Activated naive CD8-positive, alpha-beta T cell treated with anti-CD3 and anti-CD28 coated beads, Interleukin-2, amount 10 ng/mL, durations not matched to agents 7 days and 5 days (primary cell): ENCODE results near the gene PRKAG2. TPM values are rescaled to one million over a fixed set of nuclear protein-coding genes. Genes with fewer than 3 reads are reported as not detected.
"Not testable (repeated sequence)": the region's sequence is repeated elsewhere in the genome, so short reads cannot be mapped to it uniquely, and the experiment has no call there.

ENCODE experiments used
- ATAC-seq: fragments of 150-1000 bp; cut with Tn5 transposase; one replicate; pipeline ENCODE4 v1.10.0; 2021; ENCODE audit warnings: low read depth, moderate library complexity
- POLR2A ChIA-PET: fragments of 350-600 bp; sonication (Branson Sonifier 250); formaldehyde crosslinking; loops from one replicate; lab custom pipeline; 2021; ENCODE audit warnings: antibody characterized with exemption; lab: Charles Lee
- DNase-seq: peaks from one replicate; pipeline ENCODE4 v3.0.0; 2021
- H3K27ac Mint-ChIP-seq: one replicate; pipeline ENCODE4 v1.8.0; 2022; ENCODE audit warnings: mild to moderate bottlenecking, mixed read lengths
- H3K27me3 Mint-ChIP-seq: one replicate; pipeline ENCODE4 v1.8.0; 2022; ENCODE audit warnings: mild to moderate bottlenecking, moderate library complexity, mixed read lengths
- H3K36me3 Mint-ChIP-seq: one replicate; pipeline ENCODE4 v1.8.0; 2021; ENCODE audit warnings: mild to moderate bottlenecking, mixed read lengths
- H3K4me1 Mint-ChIP-seq: one replicate; pipeline ENCODE4 v1.8.0; 2021; ENCODE audit warnings: mixed read lengths
- H3K4me3 Mint-ChIP-seq: one replicate; pipeline ENCODE4 v1.8.0; 2022; ENCODE audit warnings: mild to moderate bottlenecking, moderate library complexity, mixed read lengths
- H3K9me3 Mint-ChIP-seq: one replicate; pipeline ENCODE4 v1.8.0; 2021; ENCODE audit warnings: mixed read lengths
- total RNA-seq, 2 experiments: library from RNA; stranded (reverse); gene quantifications; one replicate each; pipeline ENCODE4 v1.2.3, GENCODE V29; 2021

PRKAG2 gene
- total RNA-seq, 2 experiments from 2014 or later, result 29.0 to 38.9 TPM

DNA sequence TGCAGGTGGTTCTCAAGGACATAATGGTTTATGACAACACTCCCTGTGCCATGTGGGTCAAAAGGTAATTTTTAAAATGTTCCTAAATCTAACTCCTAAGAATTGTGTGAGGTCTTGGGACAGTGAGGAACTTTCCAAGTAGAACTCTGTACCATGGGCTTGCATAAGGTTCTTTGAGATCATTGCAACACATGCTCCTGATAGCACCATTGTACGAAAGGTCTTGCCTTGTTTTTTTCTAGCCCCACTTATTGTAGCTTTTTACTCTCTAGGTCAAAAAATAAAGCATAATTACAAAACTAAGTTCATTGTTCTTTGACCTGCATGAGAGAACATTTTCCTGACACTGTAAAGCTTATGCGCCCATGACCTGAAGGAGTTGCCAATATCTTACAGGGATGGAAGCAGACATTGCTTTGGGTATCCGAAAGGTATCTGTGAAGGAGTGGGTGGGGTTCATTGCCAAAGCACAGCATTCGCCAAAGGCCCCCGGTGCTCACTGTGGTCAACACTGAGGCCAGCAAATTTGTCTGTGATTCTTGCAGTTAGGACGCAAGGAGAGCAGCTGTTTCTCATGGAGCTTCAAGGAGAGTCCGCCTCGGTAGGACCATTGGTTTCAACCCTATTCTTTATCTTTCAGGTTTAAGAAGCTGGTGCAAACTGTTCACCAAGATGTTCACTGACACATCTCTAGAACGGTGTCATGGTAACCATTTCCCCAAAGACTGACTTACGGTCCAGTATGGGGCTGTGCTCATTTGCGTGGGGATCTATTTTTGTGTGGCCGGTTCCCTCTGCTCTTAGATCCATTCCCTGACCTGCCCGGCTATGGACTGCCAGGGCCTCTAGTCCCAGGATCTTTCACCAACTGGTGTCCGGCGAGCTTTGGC lies 7.6 kb upstream of the PRKAG2 start:
- Mint-ChIP-seq H3K4me1 (no peaks in the 10 kb centered on the region), H3K9me3 (no peaks in the 10 kb centered on the region), H3K4me3 (no peak overlapping the region), H3K27ac (no peak overlapping the region), H3K36me3 (no peaks in the 10 kb centered on the region), H3K27me3 (peaks cover 15% of the 10 kb centered on the region)
- POLR2A ChIA-PET, result no interaction called here
- ATAC-seq (no peak), DNase-seq (peak; percentile 1)

DNA sequence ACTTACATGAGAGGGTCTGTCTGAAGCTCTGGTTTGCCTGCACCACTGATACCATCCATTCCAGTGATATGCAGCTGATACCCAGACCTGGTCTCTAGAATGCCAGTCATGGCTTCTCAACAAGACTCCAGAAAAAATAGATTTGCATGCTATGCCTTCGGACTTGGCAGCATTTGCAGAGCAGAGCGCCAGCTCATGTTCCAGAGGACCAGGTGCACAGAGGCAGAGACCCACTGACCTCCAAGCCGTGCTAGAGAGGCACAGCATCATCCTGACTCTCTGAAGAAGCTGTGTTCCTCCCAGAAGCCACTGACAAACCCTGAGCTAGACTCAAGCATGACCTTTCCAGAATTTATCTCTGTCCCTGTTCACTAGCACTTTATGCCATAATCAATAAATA lies 6.9 kb upstream of the PRKAG2 start:
- no peak overlapping the region for H3K27ac Mint-ChIP-seq
- POLR2A ChIA-PET, result no interaction called here
- no peaks in the 10 kb centered on the region for H3K36me3 Mint-ChIP-seq
- no peak overlapping the region for H3K4me3 Mint-ChIP-seq
- H3K4me1 Mint-ChIP-seq, result no peaks in the 10 kb centered on the region
- H3K27me3 Mint-ChIP-seq, result peaks cover 15% of the 10 kb centered on the region
- H3K9me3 Mint-ChIP-seq, result no peaks in the 10 kb centered on the region
- DNase-seq (peak; percentile 2), ATAC-seq (no peak)

DNA sequence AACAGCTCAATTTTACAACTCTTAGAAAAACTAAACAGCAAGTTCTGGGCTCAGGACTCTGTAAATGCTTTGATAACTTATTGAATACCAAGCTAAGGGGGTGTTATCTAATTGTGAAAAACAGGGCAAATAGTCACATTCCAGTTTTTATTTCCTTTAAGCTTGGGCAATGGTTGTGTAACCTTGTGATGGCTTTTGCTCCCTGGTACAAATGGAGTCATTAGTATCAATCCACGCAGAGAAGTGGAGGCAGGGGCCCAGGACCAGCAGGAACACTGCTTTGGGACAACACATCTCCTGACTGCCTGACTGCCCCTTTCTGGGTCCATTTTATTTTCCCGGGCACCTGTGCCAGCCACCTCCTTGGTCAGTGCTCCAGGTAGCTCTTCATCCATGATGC lies 5.8 kb upstream of the PRKAG2 start:
- H3K36me3 Mint-ChIP-seq, result no peaks in the 10 kb centered on the region
- no peaks in the 10 kb centered on the region for H3K9me3 Mint-ChIP-seq
- DNase-seq (no peak), ATAC-seq (no peak)
- no peaks in the 10 kb centered on the region for H3K4me1 Mint-ChIP-seq
- POLR2A ChIA-PET, result no interaction called here
- H3K27ac Mint-ChIP-seq, result no peak overlapping the region
- H3K27me3 Mint-ChIP-seq, result peaks cover 15% of the 10 kb centered on the region
- H3K4me3 Mint-ChIP-seq, result no peak overlapping the region

DNA sequence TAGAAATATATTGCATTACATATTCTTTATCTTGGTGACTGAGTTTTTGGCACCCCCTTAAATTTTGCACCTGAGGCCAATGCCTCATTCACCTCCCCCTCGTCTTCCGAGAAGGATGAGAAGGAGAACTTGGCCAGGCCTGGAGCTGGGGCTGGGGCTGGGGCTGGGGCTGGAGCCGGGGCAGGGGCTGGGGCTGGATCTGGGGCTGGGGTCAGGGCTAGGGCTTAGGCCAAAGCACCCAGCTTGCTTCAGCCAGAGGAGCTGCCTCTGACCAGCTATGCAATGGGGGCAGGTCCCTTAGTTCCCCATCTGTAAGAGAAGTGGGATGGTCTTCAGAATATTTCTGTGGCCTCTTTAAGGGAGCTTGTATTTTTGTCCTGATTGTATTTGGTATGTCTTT lies 3.8 kb upstream of the PRKAG2 start:
- H3K4me3 Mint-ChIP-seq, result no peak overlapping the region
- no peaks in the 10 kb centered on the region for H3K36me3 Mint-ChIP-seq
- H3K27me3 Mint-ChIP-seq, result peaks cover 6% of the 10 kb centered on the region
- no peak overlapping the region for H3K27ac Mint-ChIP-seq
- H3K9me3 Mint-ChIP-seq, result no peaks in the 10 kb centered on the region
- no peak for DNase-seq
- POLR2A ChIA-PET, result no interaction called here
- ATAC-seq, result no peak
- H3K4me1 Mint-ChIP-seq, result peaks cover 2% of the 10 kb centered on the region

DNA sequence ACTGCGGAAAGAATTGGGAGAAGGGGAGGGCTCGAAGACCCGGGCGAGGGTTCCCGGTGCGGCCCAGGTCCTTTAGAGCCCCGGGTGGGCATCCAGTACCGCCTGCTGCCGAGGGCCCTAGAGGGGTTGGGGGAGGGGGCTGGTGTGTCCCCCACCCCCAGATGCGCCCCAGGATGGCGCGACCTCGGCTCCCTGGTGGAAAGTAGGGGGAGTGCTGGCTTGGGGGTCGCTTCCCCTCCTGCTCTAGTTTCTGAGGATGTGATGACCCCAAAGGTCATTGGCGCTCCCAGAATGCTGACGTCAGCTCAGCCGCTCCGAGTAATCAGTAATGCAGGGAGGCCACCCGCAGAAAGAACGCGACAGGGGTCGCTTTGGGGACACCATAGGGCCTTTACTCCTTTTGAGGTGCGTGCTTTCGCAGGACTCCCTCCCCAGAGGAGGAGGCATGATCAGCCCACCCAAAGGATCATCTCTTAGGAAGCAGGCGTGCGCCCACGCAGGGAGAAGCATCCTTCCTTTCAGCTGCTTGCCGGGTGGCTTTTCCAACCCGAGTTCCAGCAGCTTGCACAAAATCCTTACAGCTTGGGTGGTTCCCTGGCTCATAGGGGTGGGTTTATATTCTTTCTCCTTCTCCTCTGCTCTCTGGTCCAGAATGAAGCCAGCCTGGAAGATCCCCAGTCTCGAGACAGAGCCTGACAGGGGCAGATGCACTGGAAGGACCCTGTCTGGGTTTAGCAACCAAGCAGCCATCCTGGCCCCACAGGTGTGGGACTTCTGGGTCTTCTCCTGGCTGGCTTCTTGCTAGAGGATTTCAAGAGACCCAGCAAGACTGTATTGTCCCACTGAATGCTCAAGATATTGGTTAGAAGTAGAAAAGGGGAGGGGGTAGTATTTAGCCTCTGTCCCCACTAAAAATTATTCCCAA lies 1.3 kb upstream of the PRKAG2 start:
- DNase-seq, result no peak
- no peaks in the 10 kb centered on the region for H3K36me3 Mint-ChIP-seq
- ATAC-seq, result no peak
- H3K27ac Mint-ChIP-seq, result peak overlapping the region; percentile 38
- peak overlapping the region; percentile 93 for H3K4me3 Mint-ChIP-seq
- H3K4me1 Mint-ChIP-seq, result peaks cover 5% of the 10 kb centered on the region
- no peaks in the 10 kb centered on the region for H3K9me3 Mint-ChIP-seq
- peaks cover 2% of the 10 kb centered on the region for H3K27me3 Mint-ChIP-seq
- POLR2A ChIA-PET, result interaction anchor here (1.1 kb wide), 1 partner anchor 247 kb away, joined by 3 read pairs; no protein-coding TSS in a partner anchor

DNA sequence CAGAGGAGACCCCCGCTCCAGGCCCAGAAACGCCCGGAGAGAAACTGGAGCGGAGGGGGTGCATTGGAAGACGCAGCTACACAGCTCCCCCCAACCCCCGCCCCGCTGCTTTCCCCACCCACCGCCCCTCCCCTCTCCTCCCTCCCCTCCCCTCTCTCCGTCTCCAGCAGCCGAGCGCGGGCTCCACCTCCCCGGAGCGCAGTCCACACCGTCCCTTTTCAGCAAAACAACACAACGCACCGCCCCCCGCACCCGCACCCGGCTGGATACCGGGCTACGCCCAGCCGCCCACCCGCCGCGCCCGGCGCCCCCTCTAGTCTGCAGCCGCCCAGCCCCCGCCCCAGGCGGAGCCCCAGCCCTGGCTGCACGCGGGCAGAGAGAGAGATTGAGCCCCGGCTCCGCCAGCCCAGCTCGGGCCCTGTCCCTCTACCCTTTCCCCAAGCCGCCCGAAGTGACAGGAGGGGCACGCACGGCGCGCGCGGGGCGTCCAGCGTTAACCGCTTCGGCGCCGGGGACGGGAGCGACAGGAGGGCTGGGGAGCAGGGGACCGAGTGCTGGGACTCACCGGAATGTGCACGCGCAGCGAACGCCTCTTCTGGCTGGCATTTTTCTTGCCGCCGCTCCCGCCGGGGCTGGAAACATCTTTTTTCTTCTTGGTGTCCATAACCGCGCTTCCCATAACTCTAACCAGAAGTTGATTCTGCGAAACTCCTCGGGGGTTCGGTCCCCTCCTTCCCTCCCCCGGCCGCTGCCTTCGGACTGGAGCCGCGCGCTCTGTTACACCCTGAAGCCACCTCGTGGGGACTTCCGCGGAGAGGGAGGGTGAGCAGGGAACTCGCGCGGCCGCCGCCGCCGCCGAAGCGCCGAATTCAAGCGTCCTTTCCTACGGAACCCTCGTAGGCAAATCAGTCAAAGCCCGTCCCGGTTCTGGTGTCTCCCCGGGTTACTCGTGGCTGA lies 695 bp downstream of the PRKAG2 start:
- Mint-ChIP-seq H3K9me3 (no peaks in the 10 kb centered on the region), H3K4me1 (peaks cover 5% of the 10 kb centered on the region), H3K27ac (peak overlapping the region; percentile 85), H3K4me3 (peak overlapping the region; percentile 93), H3K27me3 (no peaks in the 10 kb centered on the region), H3K36me3 (no peaks in the 10 kb centered on the region)
- DNase-seq, result peak; percentile 78
- ATAC-seq, result peak; percentile 50
- POLR2A ChIA-PET, result interaction anchor here (0.6 to 2.5 kb wide), 9 partner anchors 12 to 268 kb away, joined by 3 to 14 read pairs (median 5); no protein-coding TSS in a partner anchor

DNA sequence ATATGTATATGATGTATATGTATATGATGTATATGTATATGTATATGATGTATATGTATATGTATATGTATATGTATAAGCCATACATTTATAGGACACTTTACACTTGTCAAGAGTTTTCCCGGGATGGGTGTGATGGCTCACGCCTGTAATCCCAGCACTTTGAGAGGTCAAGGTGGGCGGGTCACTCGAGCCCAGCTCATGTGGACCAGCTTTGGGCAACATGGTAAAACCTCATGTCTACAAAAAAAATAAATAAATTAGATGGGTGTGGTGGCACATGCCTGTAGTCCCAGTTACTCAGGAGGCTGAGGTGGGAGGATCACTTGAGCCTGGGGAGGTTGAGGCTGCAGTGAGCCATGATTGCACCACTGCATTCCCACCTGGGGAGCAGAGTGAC lies 2.4 kb downstream of the PRKAG2 start:
- H3K27ac Mint-ChIP-seq, H3K9me3 Mint-ChIP-seq, H3K27me3 Mint-ChIP-seq, H3K4me1 Mint-ChIP-seq, ATAC-seq, DNase-seq, H3K36me3 Mint-ChIP-seq, POLR2A ChIA-PET: not testable (repeated sequence)
- peak overlapping the region; percentile 93 for H3K4me3 Mint-ChIP-seq

DNA sequence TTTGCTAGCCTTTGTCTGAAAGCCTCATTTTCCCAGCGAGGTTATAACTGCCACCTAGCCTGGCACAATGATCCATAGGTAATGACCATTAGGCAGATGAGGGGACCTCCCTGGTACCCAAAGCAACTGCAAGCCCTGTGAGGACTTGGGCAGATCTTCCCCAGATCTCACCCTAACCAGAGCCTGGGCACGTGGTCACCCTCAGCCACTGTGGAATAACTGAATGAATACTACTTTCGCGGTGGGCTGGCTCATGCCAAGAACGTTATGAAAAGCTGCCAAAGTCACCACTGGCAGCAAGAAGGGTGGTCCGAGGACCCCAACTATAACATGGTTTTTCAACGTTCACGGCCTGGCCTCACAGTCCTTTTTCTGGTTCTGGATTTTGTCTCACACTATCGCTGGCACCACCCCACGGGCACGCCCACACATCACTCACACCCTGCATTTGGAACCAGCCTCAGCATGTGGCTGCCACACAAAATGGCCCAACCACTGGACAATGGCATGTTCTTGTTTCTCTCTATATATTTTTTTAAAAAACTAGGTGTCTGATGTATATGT lies 3.4 kb downstream of the PRKAG2 start:
- Mint-ChIP-seq H3K36me3 (no peaks in the 10 kb centered on the region), H3K9me3 (no peaks in the 10 kb centered on the region), H3K4me3 (no peak overlapping the region), H3K27ac (no peak overlapping the region), H3K27me3 (no peaks in the 10 kb centered on the region), H3K4me1 (peaks cover 5% of the 10 kb centered on the region)
- DNase-seq (no peak), ATAC-seq (no peak)
- POLR2A ChIA-PET, result no interaction called here

DNA sequence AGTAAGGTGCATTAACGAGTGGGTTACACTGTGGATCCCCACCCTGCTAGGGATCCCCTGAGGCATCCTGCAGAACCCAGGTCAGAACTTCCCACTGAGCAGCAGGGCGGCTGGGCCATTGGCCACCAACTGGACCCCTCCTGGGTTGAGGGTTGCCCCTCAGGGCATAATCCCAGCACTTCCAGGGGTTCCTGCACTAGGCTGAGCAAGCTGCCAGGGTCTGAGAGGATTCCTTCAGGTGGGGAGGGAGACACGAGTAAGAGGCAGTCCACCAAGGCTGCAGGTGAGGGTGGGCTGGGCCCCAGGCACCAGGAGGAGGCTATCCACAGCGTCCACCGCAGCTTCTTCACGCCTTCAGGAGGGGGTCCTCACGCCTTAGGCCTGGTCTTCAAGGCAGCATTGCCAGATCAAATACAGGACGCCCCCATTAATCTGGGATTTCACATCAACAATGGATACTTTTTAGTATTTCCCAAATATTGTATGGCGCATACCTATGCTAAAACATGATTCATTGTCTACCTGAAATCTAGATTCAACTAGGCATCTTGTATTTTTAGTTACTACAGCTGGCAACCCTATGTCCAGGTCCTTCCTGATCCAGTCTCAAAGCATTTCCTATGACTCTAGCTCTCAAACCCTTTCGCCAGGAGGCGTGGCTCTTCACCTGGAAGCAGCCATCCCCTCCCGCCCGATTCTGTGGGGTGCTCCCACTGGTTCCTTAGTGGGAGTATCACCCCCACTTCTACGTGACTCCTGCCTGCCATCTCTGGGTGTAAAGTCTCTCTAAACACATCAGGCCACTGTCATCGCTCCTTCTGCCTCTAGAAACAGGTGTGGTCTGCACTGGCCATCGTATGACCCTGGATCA lies 4.1 kb downstream of the PRKAG2 start:
- H3K4me1 Mint-ChIP-seq, result peaks cover 5% of the 10 kb centered on the region
- no peaks in the 10 kb centered on the region for H3K9me3 Mint-ChIP-seq
- no peaks in the 10 kb centered on the region for H3K36me3 Mint-ChIP-seq
- no peak overlapping the region for H3K4me3 Mint-ChIP-seq
- DNase-seq (no peak), ATAC-seq (no peak)
- POLR2A ChIA-PET, result no interaction called here
- H3K27me3 Mint-ChIP-seq, result no peaks in the 10 kb centered on the region
- no peak overlapping the region for H3K27ac Mint-ChIP-seq

DNA sequence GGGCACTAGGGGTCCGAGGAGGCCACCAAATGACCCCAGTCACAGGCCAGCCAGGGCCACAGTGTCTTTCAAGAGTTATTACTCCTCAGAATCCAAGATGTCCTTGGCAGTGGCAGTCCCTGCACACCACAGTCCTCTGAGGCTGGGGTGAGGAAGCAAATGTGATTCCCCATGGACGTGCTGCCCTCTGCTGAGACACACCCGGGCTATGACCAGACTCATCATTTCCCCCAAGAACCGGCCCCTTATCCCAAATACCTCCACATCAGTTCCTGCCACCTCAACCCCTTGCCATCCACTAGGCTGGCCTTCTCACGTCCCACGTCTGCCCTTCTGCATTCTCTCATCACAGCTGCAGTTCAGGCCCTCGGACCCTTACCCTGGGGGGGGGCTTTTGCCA lies 5.0 kb downstream of the PRKAG2 start:
- Mint-ChIP-seq H3K36me3 (no peaks in the 10 kb centered on the region), H3K27ac (no peak overlapping the region), H3K4me3 (no peak overlapping the region), H3K27me3 (no peaks in the 10 kb centered on the region), H3K9me3 (no peaks in the 10 kb centered on the region), H3K4me1 (peaks cover 5% of the 10 kb centered on the region)
- ATAC-seq (no peak), DNase-seq (no peak)
- POLR2A ChIA-PET, result no interaction called here

DNA sequence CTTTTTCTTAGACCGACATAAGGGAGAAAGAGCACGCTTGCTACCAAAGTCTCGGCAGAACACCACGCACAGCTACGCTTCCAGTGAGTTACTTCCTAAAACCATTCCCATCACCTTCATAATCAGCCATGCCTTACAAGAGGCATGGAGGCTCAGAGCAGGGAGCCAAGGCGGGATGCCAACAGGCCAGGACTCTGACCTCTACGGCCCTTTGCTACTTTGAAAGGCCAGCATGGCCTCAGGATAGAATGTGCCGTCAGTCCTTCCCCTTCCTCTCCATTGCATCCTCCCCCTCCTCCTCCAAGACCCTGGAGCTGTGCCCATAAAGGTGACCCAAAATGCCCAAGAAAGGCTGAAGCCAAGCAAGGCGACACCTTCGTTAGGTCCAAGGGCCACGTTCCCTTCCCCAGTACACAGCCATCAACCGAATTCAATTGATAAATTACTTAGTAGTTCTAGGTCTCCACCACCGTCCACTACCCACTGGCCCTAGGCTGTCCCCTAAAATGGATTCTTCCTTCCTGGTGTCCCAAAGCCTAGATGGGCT lies 5.7 kb downstream of the PRKAG2 start:
- Mint-ChIP-seq H3K27ac (no peak overlapping the region), H3K9me3 (no peaks in the 10 kb centered on the region), H3K4me1 (peaks cover 3% of the 10 kb centered on the region), H3K4me3 (no peak overlapping the region), H3K27me3 (no peaks in the 10 kb centered on the region), H3K36me3 (no peaks in the 10 kb centered on the region)
- DNase-seq, result no peak
- POLR2A ChIA-PET, result no interaction called here
- ATAC-seq, result no peak
